Measurements from ENCODE around the gene LDHAL6B.

Gene LDHAL6B

DNA sequence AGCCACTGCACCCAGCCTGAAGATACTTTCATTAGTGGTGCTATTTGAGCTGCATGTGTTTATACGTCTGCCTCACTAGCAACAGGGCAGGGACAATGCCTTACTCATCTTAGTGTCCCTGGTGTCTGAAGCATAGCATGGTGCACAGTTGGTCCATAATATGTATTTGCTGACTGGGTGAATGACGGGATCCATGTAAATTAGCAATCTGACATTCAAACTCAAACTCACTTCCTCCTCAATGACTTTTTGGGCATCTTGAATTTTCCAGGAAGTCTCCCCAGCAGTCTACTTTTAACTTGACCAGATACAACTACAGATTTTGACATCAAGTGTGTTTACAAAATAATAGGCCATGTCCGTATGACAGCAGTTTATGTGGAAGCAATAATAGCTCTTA, 3.0 kb upstream of the LDHAL6B start:
- DNase-seq (ENCODE audit: low read depth): no peak
- H3K4me3 ChIP-seq (ENCODE audit: low read length): no peak overlapping the region
- TF ChIP-seq, protein P1, sequence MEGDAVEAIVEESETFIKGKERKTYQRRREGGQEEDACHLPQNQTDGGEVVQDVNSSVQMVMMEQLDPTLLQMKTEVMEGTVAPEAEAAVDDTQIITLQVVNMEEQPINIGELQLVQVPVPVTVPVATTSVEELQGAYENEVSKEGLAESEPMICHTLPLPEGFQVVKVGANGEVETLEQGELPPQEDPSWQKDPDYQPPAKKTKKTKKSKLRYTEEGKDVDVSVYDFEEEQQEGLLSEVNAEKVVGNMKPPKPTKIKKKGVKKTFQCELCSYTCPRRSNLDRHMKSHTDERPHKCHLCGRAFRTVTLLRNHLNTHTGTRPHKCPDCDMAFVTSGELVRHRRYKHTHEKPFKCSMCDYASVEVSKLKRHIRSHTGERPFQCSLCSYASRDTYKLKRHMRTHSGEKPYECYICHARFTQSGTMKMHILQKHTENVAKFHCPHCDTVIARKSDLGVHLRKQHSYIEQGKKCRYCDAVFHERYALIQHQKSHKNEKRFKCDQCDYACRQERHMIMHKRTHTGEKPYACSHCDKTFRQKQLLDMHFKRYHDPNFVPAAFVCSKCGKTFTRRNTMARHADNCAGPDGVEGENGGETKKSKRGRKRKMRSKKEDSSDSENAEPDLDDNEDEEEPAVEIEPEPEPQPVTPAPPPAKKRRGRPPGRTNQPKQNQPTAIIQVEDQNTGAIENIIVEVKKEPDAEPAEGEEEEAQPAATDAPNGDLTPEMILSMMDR (conservative IDR thresholded peaks at IDR 0.05; ENCODE audit: low read length): no peak

DNA sequence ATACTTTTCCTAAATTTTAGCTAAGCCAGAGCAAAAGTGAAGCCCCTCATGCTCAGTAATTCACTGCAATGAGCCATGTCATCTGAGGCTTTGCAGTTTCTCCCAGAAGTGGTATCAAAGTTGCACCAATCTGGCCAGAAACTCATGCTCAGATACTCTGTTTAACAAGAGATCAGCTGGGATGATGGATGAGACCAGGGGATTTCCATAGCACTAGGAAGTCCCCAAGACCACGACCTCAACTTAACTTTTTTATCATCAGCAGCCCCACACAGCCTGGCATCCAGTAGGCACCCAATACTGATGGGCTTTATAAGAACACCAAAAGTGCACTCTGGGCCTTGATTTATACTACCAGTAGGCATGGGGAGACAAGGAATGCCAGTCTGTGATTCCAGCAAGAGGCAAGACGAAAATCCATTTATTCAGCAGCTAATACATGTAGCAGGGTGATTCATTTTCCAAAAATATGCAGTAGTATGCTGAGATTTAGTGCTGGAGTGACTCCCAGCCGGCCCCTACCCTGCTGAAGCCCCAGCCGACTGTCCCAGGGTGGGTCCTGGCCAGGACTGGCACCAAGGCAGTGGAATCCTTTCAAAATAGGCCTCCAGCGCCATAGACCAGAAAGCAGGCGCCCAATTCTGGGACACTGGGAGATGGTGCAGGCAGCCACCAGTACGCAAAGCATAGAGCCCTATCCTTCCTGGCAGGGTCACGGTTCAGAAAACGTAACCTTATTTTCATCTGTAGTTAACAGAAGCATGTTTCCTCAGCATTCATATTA, 612 bp upstream of the LDHAL6B start:
- no peak for DNase-seq (ENCODE audit: low read depth)
- H3K4me3 ChIP-seq (ENCODE audit: low read length): no peak overlapping the region
- TF ChIP-seq, protein P1 (conservative IDR thresholded peaks at IDR 0.05; ENCODE audit: low read length): no peak

DNA sequence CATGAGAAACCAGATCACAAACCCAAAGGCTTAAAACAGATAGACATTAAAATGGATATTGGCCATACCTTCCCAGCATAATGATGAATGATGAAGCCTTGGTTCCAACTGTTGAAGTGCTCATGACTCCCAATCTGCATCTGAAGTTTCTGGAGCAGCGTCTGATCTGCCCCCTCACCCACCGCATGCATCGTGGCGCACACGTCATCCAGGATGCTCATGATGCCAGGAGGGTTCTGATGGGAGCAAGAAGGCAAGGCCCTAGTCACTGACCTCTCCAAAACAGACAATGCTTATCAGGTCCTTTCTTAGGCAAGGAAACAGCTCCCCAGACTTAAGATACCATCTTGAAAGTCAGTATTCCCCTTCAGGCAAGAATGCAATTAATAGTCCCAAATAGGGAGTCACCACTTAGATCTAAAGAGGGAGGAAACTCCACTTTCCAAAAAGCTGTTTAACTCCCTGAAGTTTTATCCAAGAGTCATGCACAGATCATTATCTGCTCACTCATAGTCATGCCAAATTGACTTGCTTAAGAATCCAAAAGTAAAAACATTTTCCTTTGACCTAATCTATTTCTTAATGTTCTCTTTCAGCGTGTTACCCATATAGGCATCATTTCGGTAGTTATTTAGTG, 2.1 kb downstream of the LDHAL6B start:
- DNase-seq (ENCODE audit: low read depth): peak; percentile 24
- TF ChIP-seq, protein P1 (conservative IDR thresholded peaks at IDR 0.05; ENCODE audit: low read length): no peak

DNA sequence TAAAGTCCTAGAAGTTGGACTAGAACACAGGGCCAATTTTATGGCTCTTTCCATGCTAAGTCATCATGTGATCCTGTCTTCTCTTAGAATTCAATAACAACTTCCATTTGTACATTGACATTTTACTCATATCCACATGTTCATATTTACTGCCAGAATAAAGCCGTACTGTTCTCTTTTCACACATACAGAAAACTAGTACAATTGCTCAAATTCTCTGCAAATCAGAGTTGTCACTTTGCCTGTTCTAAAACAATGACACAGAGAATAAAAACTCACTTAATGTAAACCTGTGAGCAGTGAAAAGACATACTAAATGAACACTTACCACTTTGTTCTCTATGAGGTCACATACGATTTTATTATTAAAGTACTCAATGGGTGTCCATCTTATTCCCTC, 3.5 kb downstream of the LDHAL6B start:
- TF ChIP-seq, protein P1 (conservative IDR thresholded peaks at IDR 0.05; ENCODE audit: low read length): no peak
- no peak for DNase-seq (ENCODE audit: low read depth)
- no peak overlapping the region for H3K4me3 ChIP-seq (ENCODE audit: low read length)

More for the DNA sequence above, 2.1 kb downstream of the LDHAL6B start:
- H3K4me3 ChIP-seq (ENCODE audit: low read length): no peak overlapping the region

DNA sequence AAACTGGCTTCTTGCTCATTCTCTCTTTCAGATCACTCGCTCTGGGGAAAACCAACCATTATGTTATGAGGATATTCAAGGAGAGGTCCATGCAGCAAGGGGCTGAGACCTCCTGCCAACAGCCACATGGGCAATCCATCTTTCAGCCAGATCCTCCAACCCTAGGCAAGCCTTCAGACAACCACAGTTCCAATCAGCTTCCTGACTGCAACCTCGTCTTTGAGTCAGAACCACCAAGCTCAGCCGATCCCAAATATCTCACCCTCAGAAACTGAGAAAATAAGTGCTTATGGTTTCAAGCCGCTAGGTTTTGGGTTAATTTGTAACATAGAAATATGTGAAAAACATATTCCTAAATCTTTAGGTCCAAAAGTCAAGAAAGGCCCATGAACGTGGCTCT, 10.3 kb downstream of the LDHAL6B start:
- H3K4me3 ChIP-seq (ENCODE audit: low read length): no peak overlapping the region
- no peak for DNase-seq (ENCODE audit: low read depth)
- TF ChIP-seq, protein P1 (conservative IDR thresholded peaks at IDR 0.05; ENCODE audit: low read length): no peak

DNA sequence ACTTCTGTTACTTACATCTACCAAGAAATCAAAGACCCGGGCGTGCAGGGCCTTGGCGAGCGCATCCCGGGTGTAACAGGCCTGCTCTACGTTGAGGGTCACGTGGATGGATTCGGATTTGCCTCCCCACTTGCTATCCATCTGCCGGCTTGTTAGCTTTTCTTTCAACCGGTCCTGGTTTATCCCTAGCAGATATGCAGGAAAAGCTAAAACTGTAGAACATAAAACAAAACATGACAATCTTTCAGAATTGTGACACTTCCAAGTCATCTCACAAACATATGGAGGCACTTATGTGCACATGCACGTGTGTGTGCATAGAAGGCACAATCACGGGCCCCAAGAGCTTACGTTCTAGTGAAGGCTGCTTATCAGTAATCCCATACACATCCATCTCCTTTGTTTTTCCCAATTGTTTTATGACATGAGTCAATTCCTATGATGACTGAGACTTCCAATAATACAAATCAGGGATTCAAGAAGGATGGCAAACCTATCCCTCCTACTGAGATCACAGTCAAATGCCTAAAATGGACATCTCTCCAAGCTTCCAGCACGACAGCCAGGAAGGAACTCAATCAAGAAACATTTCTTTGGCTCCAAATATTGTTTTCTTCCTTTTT, 11.3 kb downstream of the LDHAL6B start:
- TF ChIP-seq, protein P1 (conservative IDR thresholded peaks at IDR 0.05; ENCODE audit: low read length): no peak
- no peak overlapping the region for H3K4me3 ChIP-seq (ENCODE audit: low read length)
- no peak for DNase-seq (ENCODE audit: low read depth)

Data from AG10803 (cell line).